GM19463 (cell line): ENCODE data around the gene NUDT8.
"Not testable (repeated sequence)": the region's sequence is repeated elsewhere in the genome, so short reads cannot be mapped to it uniquely, and the experiment has no call there.

Source experiments
- ATAC-seq: cut with Tn5 transposase; IDR thresholded peaks from one replicate; pipeline ENCODE4 v1.9.1; 2021; ENCODE audit warnings: mild to moderate bottlenecking, moderate library complexity; ENCODE audit not compliant: unreplicated experiment

Gene NUDT8

GRCh38 chr11:67642173-67643120, 12.7 kb upstream of the NUDT8 start:
- ATAC-seq = no peak

GRCh38 chr11:67641338-67642172, 11.8 kb upstream of the NUDT8 start:
- ATAC-seq = no peak

- ATAC-seq = no peak
Observed at GRCh38 chr11:67640758-67641337, 11.1 kb upstream of the NUDT8 start.

- ATAC-seq = no peak
Observed at GRCh38 chr11:67640021-67640757, 10.5 kb upstream of the NUDT8 start.

GRCh38 chr11:67639438-67639859, 9.7 kb upstream of the NUDT8 start, which contains the start of gene TBX10:
Gene TBX10 (minus strand): TSS chr11:67639763. CDS start chr11:67639472, 291 bp downstream.
- no peak for ATAC-seq

- ATAC-seq = no peak
Observed at GRCh38 chr11:67638535-67639437, 9.0 kb upstream of the NUDT8 start.

GRCh38 chr11:67637441-67637840, 7.7 kb upstream of the NUDT8 start:
- ATAC-seq = not testable (repeated sequence)

- ATAC-seq = no peak
Observed at GRCh38 chr11:67636962-67637361, 7.2 kb upstream of the NUDT8 start.

GRCh38 chr11:67635231-67635521, 5.4 kb upstream of the NUDT8 start:
- ATAC-seq = no peak

GRCh38 chr11:67634366-67635230, 4.9 kb upstream of the NUDT8 start:
- no peak for ATAC-seq

- no peak for ATAC-seq
Observed at GRCh38 chr11:67633758-67634365, 4.1 kb upstream of the NUDT8 start.

GRCh38 chr11:67632982-67633755, 3.4 kb upstream of the NUDT8 start:
- ATAC-seq = no peak

- ATAC-seq = no peak
Observed at GRCh38 chr11:67632175-67632981, 2.6 kb upstream of the NUDT8 start.

GRCh38 chr11:67631853-67632174, 2.1 kb upstream of the NUDT8 start:
- no peak for ATAC-seq

GRCh38 chr11:67631411-67631810, 1.7 kb upstream of the NUDT8 start:
- no peak for ATAC-seq

GRCh38 chr11:67630943-67631331, 1.2 kb upstream of the NUDT8 start:
- no peak for ATAC-seq
